Mammary epithelial cell (primary cell): ENCODE data around the gene TOP3A.

ENCODE experiments used
- EZH2 ChIP-seq: IDR thresholded peaks from 2 replicates; pipeline ENCODE4 v1.6.1; 2012; ENCODE audit warnings: low read length, inconsistent platforms, borderline replicate concordance
- TF ChIP-seq, protein P1 (sequence below), 2 donors: IDR thresholded peaks in 1 of 2; conservative IDR thresholded peaks in 1 of 2; 2 replicates each; pipeline ENCODE4 v1.5.1; 2011 to 2012; ENCODE audit warnings: inconsistent platforms in 2 of 2, low read length in 2 of 2, mild to moderate bottlenecking in 2 of 2, control low read depth in 1 of 2, low read depth in 1 of 2; ENCODE audit not compliant: insufficient read depth in 1 of 2; ENCODE audit errors: extremely low read depth in 1 of 2

DNA sequence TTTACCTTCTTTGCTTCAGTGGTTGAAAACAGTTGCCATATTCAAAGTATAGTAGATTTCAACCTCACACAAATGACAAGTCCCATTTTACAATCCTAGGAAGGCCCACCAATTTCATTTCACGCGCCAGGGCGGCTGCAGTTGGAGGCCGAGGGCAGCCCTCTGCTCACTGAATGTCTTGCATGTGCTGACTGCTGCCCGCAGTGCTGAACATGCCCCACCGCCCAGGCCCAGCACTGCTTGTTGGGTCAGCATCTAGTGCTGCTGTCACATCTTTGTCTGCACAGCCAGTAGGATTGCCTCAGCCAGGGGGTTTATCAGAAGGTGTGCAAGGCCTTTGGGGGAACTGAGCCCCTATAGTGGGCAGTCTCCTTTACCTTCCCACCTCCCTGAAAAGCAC is 11.8 kb upstream of the TOP3A start:
- TF ChIP-seq EZH2 = no peak
- TF ChIP-seq, protein P1, sequence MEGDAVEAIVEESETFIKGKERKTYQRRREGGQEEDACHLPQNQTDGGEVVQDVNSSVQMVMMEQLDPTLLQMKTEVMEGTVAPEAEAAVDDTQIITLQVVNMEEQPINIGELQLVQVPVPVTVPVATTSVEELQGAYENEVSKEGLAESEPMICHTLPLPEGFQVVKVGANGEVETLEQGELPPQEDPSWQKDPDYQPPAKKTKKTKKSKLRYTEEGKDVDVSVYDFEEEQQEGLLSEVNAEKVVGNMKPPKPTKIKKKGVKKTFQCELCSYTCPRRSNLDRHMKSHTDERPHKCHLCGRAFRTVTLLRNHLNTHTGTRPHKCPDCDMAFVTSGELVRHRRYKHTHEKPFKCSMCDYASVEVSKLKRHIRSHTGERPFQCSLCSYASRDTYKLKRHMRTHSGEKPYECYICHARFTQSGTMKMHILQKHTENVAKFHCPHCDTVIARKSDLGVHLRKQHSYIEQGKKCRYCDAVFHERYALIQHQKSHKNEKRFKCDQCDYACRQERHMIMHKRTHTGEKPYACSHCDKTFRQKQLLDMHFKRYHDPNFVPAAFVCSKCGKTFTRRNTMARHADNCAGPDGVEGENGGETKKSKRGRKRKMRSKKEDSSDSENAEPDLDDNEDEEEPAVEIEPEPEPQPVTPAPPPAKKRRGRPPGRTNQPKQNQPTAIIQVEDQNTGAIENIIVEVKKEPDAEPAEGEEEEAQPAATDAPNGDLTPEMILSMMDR (conservative IDR thresholded peaks at IDR 0.05 in 1 of 2, IDR thresholded peaks at IDR 0.05 in 1 of 2; ENCODE audit: extremely low read depth in 1 of 2, insufficient read depth in 1 of 2, low read depth in 1 of 2, low read length in 2 of 2) = no peak
